MM.1S (cell line): ENCODE data around the gene IFI6.
"Not testable (repeated sequence)": the region's sequence is repeated elsewhere in the genome, so short reads cannot be mapped to it uniquely, and the experiment has no call there.

Source experiments
- EZH2phosphoT487 ChIP-seq: fragments of 300-600 bp; sonication (generic); IDR thresholded peaks from 2 replicates; pipeline ENCODE4 v1.6.1; 2018; ENCODE audit warnings: antibody characterized with exemption, low read length
- TF ChIP-seq, protein P1 (sequence below): fragments of 300-600 bp; sonication (generic); IDR thresholded peaks from 2 replicates; pipeline ENCODE4 v1.5.1; 2016; ENCODE audit warnings: antibody characterized with exemption, low read length, mixed read lengths

DNA sequence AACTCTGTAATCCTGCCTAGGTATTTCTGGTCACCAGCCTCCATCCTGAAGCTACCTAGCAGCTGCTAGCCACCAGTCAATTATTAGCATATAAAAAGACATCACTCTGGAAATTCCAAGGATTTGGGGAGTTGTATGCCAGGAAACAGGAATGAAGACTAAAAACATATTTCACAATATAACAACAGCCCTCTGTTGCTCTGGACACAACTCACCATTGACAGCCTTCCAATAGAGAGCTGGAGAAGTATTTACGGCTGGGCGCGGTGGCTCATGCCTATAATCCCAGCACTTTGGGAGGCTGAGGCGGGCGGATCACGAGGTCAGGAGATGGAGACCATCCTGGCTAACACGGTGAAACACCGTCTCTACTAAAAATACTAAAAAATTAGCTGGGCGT lies 24.8 kb upstream of the IFI6 start:
- TF ChIP-seq, protein P1, sequence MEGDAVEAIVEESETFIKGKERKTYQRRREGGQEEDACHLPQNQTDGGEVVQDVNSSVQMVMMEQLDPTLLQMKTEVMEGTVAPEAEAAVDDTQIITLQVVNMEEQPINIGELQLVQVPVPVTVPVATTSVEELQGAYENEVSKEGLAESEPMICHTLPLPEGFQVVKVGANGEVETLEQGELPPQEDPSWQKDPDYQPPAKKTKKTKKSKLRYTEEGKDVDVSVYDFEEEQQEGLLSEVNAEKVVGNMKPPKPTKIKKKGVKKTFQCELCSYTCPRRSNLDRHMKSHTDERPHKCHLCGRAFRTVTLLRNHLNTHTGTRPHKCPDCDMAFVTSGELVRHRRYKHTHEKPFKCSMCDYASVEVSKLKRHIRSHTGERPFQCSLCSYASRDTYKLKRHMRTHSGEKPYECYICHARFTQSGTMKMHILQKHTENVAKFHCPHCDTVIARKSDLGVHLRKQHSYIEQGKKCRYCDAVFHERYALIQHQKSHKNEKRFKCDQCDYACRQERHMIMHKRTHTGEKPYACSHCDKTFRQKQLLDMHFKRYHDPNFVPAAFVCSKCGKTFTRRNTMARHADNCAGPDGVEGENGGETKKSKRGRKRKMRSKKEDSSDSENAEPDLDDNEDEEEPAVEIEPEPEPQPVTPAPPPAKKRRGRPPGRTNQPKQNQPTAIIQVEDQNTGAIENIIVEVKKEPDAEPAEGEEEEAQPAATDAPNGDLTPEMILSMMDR: not testable (repeated sequence)
- not testable (repeated sequence) for TF ChIP-seq EZH2phosphoT487
